A549 (cell line): ENCODE measurements around the gene NR4A1.

ENCODE experiments used
- CEBPB ChIP-seq, 2 experiments: fragments of >200 bp in 1 of 2; sonication (Bioruptor Twin) in 1 of 2; formaldehyde crosslinking in 1 of 2; IDR thresholded peaks; 2 replicates each; pipeline ENCODE4 v1.6.1; 2012 to 2016
- CTCF ChIP-seq: fragments of >200 bp; sonication (Bioruptor Twin); formaldehyde crosslinking; IDR thresholded peaks from 3 replicates; pipeline ENCODE4 v1.5.1; 2016
- EP300 ChIP-seq, 2 experiments: fragments of >200 bp; sonication (Bioruptor Twin); formaldehyde crosslinking; IDR thresholded peaks; 2 replicates in 1 of 2; 3 replicates in 1 of 2; pipeline ENCODE4 v1.6.1; 2016 to 2017
- HDAC2 ChIP-seq: fragments of 200-600 bp; sonication (generic); IDR thresholded peaks from 2 replicates; pipeline ENCODE4 v1.6.1; 2016
- JUNB ChIP-seq: fragments of >200 bp; sonication (Bioruptor Twin); formaldehyde crosslinking; IDR thresholded peaks from 2 replicates; pipeline ENCODE4 v1.6.1; 2016
- MAFK ChIP-seq: fragments of 450-650 bp; IDR thresholded peaks from 2 replicates; pipeline ENCODE4 v1.6.1; 2014; ENCODE audit not compliant: partially characterized antibody
- POLR2A ChIP-seq: IDR thresholded peaks from 2 replicates; pipeline ENCODE4 v1.6.1; 2012; ENCODE audit warnings: mild to moderate bottlenecking, low read length
- RAD21 ChIP-seq, 2 experiments: fragments of >200 bp in 1 of 2; sonication (Bioruptor Twin) in 1 of 2; formaldehyde crosslinking in 1 of 2; IDR thresholded peaks in 1 of 2; conservative IDR thresholded peaks in 1 of 2; 2 replicates in 1 of 2; 3 replicates in 1 of 2; pipeline ENCODE4 v1.6.1; 2012 to 2018; ENCODE audit warnings: inconsistent platforms in 1 of 2
- SREBF2 ChIP-seq: fragments of 450-650 bp; IDR thresholded peaks from 2 replicates; pipeline ENCODE4 v1.6.1; 2014; ENCODE audit warnings: mild to moderate bottlenecking, moderate library complexity
- ZNF302 ChIP-seq: fragments of 250-450 bp; sonication (Bioruptor Pico); IDR thresholded peaks from 2 replicates; pipeline ENCODE4 v1.9.0; 2021; ENCODE audit warnings: inconsistent platforms, mild to moderate bottlenecking, moderate library complexity
- TF ChIP-seq, protein P1 (sequence below): IDR thresholded peaks from 2 replicates; pipeline ENCODE4 v1.6.1; 2012

- TF ChIP-seq ZNF302 (CRISPR knock-in tag) (no peak), CTCF (no peak), SREBF2 (no peak), POLR2A (no peak), EP300 (IDR thresholded peaks at IDR 0.05) (no peak), CEBPB (IDR thresholded peaks at IDR 0.05) (no peak), RAD21 (conservative IDR thresholded peaks at IDR 0.05 in 1 of 2, IDR thresholded peaks at IDR 0.05 in 1 of 2) (no peak), MAFK (no peak), JUNB (no peak), HDAC2 (no peak)
- TF ChIP-seq, protein P1, sequence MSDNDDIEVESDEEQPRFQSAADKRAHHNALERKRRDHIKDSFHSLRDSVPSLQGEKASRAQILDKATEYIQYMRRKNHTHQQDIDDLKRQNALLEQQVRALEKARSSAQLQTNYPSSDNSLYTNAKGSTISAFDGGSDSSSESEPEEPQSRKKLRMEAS = no peak
Observed at GRCh38 chr12:52026263-52026662, 25.0 kb upstream of the NR4A1 start.
